ENCODE data around the gene MYRF.

MYRF gene

DNA sequence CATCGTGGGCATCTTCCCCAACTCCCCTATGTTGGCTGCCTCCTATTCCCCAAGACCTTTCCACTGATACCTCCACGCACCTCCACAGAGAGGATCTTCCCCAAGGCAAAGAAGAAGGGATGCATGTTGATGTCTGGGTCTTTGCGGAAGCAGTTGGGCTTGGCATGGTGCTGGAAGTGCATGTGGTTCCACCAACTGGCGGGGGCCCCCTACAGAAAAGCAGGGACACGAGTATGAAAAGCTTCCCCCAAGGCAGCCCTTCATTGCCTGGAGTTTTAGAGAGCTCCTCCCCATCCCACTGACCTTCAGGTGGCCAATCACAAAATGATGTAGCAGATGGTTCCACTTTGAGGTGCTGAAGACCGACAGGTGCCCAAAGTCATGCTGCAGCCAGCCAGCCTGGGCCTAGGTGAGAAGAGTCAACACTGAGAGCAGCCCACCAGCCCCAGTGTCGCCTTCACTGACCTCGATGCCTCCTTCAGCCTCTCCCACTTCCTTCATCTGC is 58.3 kb downstream of the MYRF start:
- H3K4me3 Mint-ChIP-seq: no peak overlapping the region
- peaks cover 69% of the 10 kb centered on the region for H3K36me3 Mint-ChIP-seq (ENCODE audit: low read depth)
- TF ChIP-seq, protein P1, sequence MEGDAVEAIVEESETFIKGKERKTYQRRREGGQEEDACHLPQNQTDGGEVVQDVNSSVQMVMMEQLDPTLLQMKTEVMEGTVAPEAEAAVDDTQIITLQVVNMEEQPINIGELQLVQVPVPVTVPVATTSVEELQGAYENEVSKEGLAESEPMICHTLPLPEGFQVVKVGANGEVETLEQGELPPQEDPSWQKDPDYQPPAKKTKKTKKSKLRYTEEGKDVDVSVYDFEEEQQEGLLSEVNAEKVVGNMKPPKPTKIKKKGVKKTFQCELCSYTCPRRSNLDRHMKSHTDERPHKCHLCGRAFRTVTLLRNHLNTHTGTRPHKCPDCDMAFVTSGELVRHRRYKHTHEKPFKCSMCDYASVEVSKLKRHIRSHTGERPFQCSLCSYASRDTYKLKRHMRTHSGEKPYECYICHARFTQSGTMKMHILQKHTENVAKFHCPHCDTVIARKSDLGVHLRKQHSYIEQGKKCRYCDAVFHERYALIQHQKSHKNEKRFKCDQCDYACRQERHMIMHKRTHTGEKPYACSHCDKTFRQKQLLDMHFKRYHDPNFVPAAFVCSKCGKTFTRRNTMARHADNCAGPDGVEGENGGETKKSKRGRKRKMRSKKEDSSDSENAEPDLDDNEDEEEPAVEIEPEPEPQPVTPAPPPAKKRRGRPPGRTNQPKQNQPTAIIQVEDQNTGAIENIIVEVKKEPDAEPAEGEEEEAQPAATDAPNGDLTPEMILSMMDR (IDR thresholded peaks at IDR 0.05; ENCODE audit: unreplicated experiment in 3 of 3): no peak
- H3K4me1 Mint-ChIP-seq: peaks cover 6% of the 10 kb centered on the region
- H3K27ac Mint-ChIP-seq: no peak overlapping the region
- H3K27me3 Mint-ChIP-seq (ENCODE audit: low read depth): no peaks in the 10 kb centered on the region
- H3K9me3 Mint-ChIP-seq: no peaks in the 10 kb centered on the region

- H3K4me1 Mint-ChIP-seq: peaks cover 6% of the 10 kb centered on the region
- peak overlapping the region in 1 of 3 experiments; percentile 21 for H3K27ac Mint-ChIP-seq
- H3K9me3 Mint-ChIP-seq: no peaks in the 10 kb centered on the region
- peaks cover 64% of the 10 kb centered on the region for H3K36me3 Mint-ChIP-seq (ENCODE audit: low read depth)
- TF ChIP-seq, protein P1 (IDR thresholded peaks at IDR 0.05; ENCODE audit: unreplicated experiment in 3 of 3): no peak
- no peaks in the 10 kb centered on the region for H3K27me3 Mint-ChIP-seq (ENCODE audit: low read depth)
- peak overlapping the region in 2 of 3 experiments; percentile 37 to 75 for H3K4me3 Mint-ChIP-seq
Observed at GRCh38 chr11:61811831-61812230, 59.4 kb downstream of the MYRF start.

- Mint-ChIP-seq H3K27me3 (ENCODE audit: low read depth) (no peaks in the 10 kb centered on the region), H3K4me3 (peak overlapping the region in 2 of 3 experiments; percentile 31 to 39), H3K4me1 (peaks cover 11% of the 10 kb centered on the region), H3K36me3 (ENCODE audit: low read depth) (peaks cover 54% of the 10 kb centered on the region), H3K9me3 (no peaks in the 10 kb centered on the region), H3K27ac (peak overlapping the region in 2 of 3 experiments; percentile 27 to 61)
- TF ChIP-seq, protein P1 (IDR thresholded peaks at IDR 0.05; ENCODE audit: unreplicated experiment in 3 of 3): no peak
Observed at GRCh38 chr11:61812736-61813411, 60.4 kb downstream of the MYRF start.

DNA sequence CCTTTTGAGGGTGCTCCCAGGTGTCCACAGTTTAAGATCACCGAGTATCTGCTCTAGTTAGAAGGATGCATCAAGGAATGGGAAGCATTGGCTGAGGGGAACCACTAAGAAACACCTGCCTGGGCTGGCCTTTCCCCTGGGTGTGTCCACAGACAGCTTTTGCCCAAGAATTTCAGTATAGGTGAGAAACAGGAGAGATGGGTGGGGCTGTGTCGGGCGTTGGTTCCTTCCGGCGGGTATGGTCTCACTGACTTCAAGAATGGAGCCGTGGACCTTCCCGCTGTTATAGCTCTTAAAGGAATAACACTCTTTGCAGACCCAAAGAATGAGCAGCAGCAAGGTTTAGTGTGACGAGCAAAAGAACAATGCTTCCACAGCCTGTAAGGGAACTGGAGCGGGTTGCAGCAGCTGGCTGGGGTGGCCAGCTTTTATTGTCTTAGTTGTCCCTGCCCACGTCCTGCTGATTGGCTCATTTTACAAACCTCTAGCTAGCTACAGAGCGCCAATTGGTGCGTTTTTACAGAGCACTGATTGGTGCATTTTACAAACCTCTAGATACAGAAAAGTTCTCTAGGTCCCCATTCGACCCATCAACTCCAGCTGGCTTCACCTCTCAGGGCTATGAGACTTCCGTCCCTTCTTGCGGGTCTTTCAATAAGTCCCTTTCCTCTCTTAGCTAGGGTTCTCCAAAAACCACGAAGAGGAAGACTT is 62.0 kb downstream of the MYRF start:
- peak overlapping the region; percentile 96 to 98 (median 98) for H3K4me3 Mint-ChIP-seq
- peak overlapping the region; percentile 95 to 100 (median 99) for H3K27ac Mint-ChIP-seq
- peaks cover 43% of the 10 kb centered on the region for H3K36me3 Mint-ChIP-seq (ENCODE audit: low read depth)
- H3K9me3 Mint-ChIP-seq: no peaks in the 10 kb centered on the region
- H3K27me3 Mint-ChIP-seq (ENCODE audit: low read depth): no peaks in the 10 kb centered on the region
- TF ChIP-seq, protein P1 (IDR thresholded peaks at IDR 0.05; ENCODE audit: unreplicated experiment in 3 of 3): no peak
- peaks cover 13% of the 10 kb centered on the region for H3K4me1 Mint-ChIP-seq

DNA sequence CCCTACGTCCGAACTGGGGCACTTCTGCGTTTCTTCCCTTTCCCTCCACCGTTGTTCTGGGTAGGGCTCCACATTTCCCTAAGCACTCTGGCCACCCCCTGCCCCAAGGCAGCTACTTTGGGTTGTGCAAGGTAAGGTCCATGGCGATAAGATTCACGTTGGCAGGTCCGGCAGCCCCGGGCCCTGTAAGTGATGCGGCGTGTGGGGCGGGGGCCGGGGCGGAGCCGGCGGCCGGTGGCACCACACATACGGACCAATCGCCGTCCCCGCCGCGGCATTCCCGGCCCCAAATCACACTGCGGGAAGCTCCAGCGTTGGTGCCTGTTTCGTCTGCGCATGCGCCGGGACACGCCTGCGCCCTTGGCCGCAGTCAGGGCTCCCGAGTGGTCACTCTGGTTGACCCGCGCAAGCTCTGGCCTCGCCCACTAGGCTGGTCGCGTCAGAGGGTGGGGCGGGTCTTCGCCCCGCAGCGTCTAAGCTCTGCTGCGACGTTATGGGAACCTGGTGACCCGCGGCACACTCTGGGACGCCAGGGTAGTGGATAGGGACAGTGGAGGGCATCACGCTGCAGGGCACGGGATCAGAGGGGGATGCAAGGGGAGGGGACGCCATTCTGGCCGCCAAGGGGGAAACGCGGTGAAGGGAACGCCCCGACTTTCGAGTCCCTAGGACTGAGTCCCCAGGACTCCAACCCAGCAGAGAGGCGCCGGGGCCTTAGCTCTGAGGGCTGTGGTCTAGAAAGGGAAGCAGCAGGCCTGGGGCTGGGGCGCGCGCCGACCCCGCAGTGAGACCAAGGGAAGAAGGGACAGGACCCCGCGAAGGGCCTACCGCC is 62.7 kb downstream of the MYRF start:
- H3K4me3 Mint-ChIP-seq: peak overlapping the region; percentile 96 to 98 (median 98)
- peaks cover 36% of the 10 kb centered on the region for H3K36me3 Mint-ChIP-seq (ENCODE audit: low read depth)
- H3K27ac Mint-ChIP-seq: peak overlapping the region; percentile 95 to 100 (median 99)
- H3K4me1 Mint-ChIP-seq: peaks cover 13% of the 10 kb centered on the region
- H3K27me3 Mint-ChIP-seq (ENCODE audit: low read depth): no peaks in the 10 kb centered on the region
- TF ChIP-seq, protein P1 (IDR thresholded peaks at IDR 0.05; ENCODE audit: unreplicated experiment in 3 of 3): no peak
- H3K9me3 Mint-ChIP-seq: no peaks in the 10 kb centered on the region

All from nephron (organoid).